ENCODE measurements around the gene ZER1.

ZER1 gene

DNA sequence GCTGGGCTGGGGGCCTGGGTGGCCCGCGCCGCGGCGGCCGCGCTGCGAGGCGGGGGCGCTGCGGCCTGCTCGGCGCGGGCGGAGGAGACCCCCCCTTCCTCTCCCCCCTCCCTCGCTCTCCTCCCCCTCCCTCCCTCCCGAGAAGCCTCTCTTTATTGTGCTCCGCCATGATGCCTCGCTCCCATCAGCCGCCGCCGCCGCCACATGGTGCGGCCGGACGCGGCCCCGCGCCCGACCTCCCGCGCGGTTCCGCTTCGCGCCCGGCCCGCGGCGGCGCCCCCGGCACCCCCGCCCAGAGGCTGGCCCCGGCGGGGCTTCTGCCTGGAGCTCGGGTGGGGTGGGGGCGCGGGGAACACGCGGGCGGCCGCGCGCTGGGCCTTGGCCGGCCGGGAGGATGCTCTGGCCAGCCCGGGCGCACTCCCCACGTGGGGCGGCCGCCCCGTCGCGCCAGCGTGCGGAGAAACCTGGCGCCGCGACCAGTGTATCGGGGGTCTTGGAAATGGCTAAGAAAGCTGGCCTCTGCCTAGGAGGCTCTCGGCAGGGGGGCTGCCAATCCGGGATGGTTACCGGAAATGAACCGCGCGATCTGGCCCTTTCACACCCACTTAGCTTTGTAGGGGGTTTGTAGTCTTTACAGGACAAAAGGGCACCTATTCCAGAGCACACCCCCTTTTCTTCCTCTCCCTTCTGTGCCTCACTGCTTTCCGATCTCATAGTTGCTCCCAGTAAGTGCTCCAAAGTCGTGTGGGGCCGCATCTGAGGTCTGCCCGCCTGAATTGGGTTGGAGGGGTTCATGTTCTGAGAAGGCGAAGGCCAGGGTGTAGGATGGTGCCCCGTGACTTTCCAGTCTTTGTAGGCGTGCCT lies 81.7 kb downstream of the ZER1 start:
- no peak for TF ChIP-seq CTCF (IDR thresholded peaks at IDR 0.05; ENCODE audit: borderline replicate concordance, insufficient read depth, low read depth, low read length)
- peak overlapping the region; percentile 92 for H3K4me3 ChIP-seq (ENCODE audit: low read depth, low read length)

GRCh38 chr9:128689293-128689774 lies 82.4 kb downstream of the ZER1 start:
- H3K4me3 ChIP-seq (ENCODE audit: low read depth, low read length): peak overlapping the region; percentile 92
- TF ChIP-seq CTCF (IDR thresholded peaks at IDR 0.05; ENCODE audit: borderline replicate concordance, insufficient read depth, low read depth, low read length): no peak

GRCh38 chr9:128688501-128689292 lies 83.0 kb downstream of the ZER1 start, which contains the start of gene SET:
SET (plus strand) TSS chr9:128689222; CDS start chr9:128689583, 361 bp downstream.
- TF ChIP-seq CTCF (IDR thresholded peaks at IDR 0.05; ENCODE audit: borderline replicate concordance, insufficient read depth, low read depth, low read length): no peak
- H3K4me3 ChIP-seq (ENCODE audit: low read depth, low read length): peak within 1 kb of the TSS; percentile 92

DNA sequence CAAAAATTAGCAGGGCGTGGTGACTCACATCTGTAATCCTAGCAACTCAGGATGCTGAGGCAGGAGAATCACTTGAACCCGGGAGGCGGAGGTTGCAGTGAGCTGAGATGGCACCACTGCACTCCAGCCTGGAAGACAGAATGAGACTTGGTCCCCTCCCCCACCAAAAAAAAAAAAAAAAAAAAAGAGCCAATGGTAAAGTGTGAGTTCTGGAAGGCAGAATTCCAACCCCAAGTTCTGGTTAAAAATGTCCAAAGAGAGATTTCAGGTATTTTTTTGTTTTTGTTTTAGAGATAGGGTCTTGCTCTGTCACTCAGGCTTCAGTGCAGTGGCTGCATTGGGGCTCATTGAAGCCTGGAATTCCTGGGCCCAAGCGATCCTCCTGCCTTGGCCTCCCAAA lies 84.3 kb downstream of the ZER1 start:
- no peak overlapping the region for H3K4me3 ChIP-seq (ENCODE audit: low read depth, low read length)
- no peak for TF ChIP-seq CTCF (IDR thresholded peaks at IDR 0.05; ENCODE audit: borderline replicate concordance, insufficient read depth, low read depth, low read length)

GRCh38 chr9:128685636-128686489 lies 85.9 kb downstream of the ZER1 start:
- TF ChIP-seq CTCF (IDR thresholded peaks at IDR 0.05; ENCODE audit: borderline replicate concordance, insufficient read depth, low read depth, low read length): no peak
- H3K4me3 ChIP-seq (ENCODE audit: low read depth, low read length): peak overlapping the region; percentile 66

DNA sequence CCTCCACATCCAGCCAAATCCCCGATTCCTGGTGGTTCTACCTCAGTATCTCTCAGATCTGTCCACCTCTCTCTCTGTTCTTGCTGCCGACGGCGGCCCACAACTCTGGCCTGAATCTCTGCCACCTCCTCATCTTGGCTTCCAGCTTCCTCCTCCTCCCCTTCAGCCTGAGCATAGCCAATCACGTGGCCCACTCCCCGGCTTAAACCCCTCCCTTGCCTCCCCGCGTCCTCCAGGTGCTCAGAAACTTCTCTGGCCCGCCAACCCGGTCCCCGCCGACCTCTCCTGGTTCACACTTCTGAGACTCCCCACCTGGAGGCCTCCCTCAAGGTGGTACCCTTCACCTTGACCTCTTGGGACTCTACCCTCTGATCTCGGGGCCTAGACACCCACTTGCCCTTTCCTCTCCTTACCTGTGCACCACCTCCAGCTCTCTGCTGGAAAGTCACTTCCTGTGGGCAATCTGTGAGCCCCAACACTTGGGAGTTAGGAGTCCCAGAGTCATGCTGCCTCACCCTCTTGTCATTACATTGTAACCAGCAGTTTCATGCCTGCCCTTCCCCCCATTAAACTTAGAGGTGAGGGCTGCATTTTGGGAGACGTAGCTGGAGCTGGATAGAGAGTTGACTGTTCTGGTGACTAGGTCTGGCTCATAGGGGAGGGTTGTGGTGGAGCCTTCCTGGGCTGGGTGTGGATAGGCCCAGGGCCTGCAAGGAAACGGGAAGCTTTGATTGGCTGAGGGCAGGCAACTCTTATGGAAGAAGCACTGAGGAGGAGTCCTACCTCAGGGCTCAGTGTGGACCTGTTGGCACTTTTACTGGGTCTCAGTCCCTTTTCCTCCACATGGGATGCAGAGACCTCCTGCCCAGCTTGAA lies 87.2 kb downstream of the ZER1 start:
- no peak for TF ChIP-seq CTCF (IDR thresholded peaks at IDR 0.05; ENCODE audit: borderline replicate concordance, insufficient read depth, low read depth, low read length)
- peak overlapping the region; percentile 66 for H3K4me3 ChIP-seq (ENCODE audit: low read depth, low read length)

All from GM12875 (cell line).